Measurements from ENCODE around the gene TIGD4. TPM values are rescaled to one million over a fixed set of nuclear protein-coding genes. Genes with fewer than 3 reads are reported as not detected.

Gene TIGD4
- total and polyA plus RNA-seq, 2 of the 13 experiments (the other 11 are each of a cell fraction or from before 2014, with no cell fraction given), result 0.15 to 0.62 TPM

GRCh38 chr4:152779513-152780266 is at the start of gene TIGD4, which contains the start of gene ARFIP1 (continued):
- TF ChIP-seq ZBTB46 (CRISPR knock-in tag; IDR thresholded peaks at IDR 0.05; ENCODE audit: borderline replicate concordance), result 0 out of 2 replicates have a peak, but pooled peaks have one; percentile 38
- no peak for TF ChIP-seq ZNF143 (CRISPR knock-in tag; IDR thresholded peaks at IDR 0.05)
- TF ChIP-seq, protein P1, sequence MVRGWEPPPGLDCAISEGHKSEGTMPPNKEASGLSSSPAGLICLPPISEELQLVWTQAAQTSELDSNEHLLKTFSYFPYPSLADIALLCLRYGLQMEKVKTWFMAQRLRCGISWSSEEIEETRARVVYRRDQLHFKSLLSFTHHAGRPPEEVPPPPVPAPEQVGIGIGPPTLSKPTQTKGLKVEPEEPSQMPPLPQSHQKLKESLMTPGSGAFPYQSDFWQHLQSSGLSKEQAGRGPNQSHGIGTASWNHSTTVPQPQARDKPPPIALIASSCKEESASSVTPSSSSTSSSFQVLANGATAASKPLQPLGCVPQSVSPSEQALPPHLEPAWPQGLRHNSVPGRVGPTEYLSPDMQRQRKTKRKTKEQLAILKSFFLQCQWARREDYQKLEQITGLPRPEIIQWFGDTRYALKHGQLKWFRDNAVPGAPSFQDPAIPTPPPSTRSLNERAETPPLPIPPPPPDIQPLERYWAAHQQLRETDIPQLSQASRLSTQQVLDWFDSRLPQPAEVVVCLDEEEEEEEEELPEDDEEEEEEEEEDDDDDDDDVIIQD (CRISPR knock-in tag; IDR thresholded peaks at IDR 0.05; ENCODE audit: low read depth), result peak; percentile 69
- TF ChIP-seq ZNF496 (CRISPR knock-in tag; IDR thresholded peaks at IDR 0.05; ENCODE audit: insufficient replicate concordance), result no peak
- TF ChIP-seq, protein P2, sequence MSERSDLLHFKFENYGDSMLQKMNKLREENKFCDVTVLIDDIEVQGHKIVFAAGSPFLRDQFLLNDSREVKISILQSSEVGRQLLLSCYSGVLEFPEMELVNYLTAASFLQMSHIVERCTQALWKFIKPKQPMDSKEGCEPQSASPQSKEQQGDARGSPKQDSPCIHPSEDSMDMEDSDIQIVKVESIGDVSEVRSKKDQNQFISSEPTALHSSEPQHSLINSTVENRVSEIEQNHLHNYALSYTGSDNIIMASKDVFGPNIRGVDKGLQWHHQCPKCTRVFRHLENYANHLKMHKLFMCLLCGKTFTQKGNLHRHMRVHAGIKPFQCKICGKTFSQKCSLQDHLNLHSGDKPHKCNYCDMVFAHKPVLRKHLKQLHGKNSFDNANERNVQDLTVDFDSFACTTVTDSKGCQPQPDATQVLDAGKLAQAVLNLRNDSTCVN (CRISPR knock-in tag; IDR thresholded peaks at IDR 0.05; ENCODE audit: borderline replicate concordance), result peak; percentile 66; the same call in 1 of the 2 replicates
- TF ChIP-seq CCAR2 (optimal IDR thresholded peaks at IDR 0.05; ENCODE audit: low read depth, low read length), result no peak
- no peak; the same call in 1 of the 2 replicates for TF ChIP-seq ZNF703 (CRISPR knock-in tag; IDR thresholded peaks at IDR 0.05; ENCODE audit: borderline replicate concordance)
- TF ChIP-seq DNMT1 (CRISPR knock-in tag; IDR thresholded peaks at IDR 0.05), result no peak
- no peak for TF ChIP-seq SOX13 (IDR thresholded peaks at IDR 0.05)
- TF ChIP-seq SOX13 (CRISPR knock-in tag; conservative IDR thresholded peaks at IDR 0.05 in 1 of 2, IDR thresholded peaks at IDR 0.05 in 1 of 2), result peak in 1 of 2 experiments; percentile 8; a peak in 2 of 4 replicates
- TF ChIP-seq HMGA1 (CRISPR knock-in tag; conservative IDR thresholded peaks at IDR 0.05), result no peak
- TF ChIP-seq CC2D1A (CRISPR knock-in tag; IDR thresholded peaks at IDR 0.05), result no peak
- TF ChIP-seq U2AF2 (IDR thresholded peaks at IDR 0.05; ENCODE audit: low read depth, low read length), result peak; percentile 85; the same call in 1 of the 2 replicates
- TF ChIP-seq TBL1XR1 (IDR thresholded peaks at IDR 0.05; ENCODE audit: borderline replicate concordance, low read length, partially characterized antibody), result no peak
- TF ChIP-seq, protein P3, sequence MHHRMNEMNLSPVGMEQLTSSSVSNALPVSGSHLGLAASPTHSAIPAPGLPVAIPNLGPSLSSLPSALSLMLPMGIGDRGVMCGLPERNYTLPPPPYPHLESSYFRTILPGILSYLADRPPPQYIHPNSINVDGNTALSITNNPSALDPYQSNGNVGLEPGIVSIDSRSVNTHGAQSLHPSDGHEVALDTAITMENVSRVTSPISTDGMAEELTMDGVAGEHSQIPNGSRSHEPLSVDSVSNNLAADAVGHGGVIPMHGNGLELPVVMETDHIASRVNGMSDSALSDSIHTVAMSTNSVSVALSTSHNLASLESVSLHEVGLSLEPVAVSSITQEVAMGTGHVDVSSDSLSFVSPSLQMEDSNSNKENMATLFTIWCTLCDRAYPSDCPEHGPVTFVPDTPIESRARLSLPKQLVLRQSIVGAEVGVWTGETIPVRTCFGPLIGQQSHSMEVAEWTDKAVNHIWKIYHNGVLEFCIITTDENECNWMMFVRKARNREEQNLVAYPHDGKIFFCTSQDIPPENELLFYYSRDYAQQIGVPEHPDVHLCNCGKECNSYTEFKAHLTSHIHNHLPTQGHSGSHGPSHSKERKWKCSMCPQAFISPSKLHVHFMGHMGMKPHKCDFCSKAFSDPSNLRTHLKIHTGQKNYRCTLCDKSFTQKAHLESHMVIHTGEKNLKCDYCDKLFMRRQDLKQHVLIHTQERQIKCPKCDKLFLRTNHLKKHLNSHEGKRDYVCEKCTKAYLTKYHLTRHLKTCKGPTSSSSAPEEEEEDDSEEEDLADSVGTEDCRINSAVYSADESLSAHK (CRISPR knock-in tag; IDR thresholded peaks at IDR 0.05; ENCODE audit: borderline replicate concordance), result no peak
- no peak for TF ChIP-seq IKZF1 (IDR thresholded peaks at IDR 0.05)
- TF ChIP-seq STAG1 (CRISPR knock-in tag; IDR thresholded peaks at IDR 0.05), result no peak; the same call in 1 of the 2 replicates
